ENCODE data around the gene DGKI. TPM values are rescaled to one million over a fixed set of nuclear protein-coding genes. Genes with fewer than 3 reads are reported as not detected.

The DGKI gene
- total and polyA plus RNA-seq, 2 of the 13 experiments (the other 11 are each of a cell fraction or from before 2014, with no cell fraction given), result 0.09 to 0.17 TPM

- no TSS peak for BruUV-seq (replicated peaks)
- intact Hi-C loops (cut with micrococcal nuclease; ENCODE audit: unreplicated experiment), result no loop called here
- Histone ChIP-seq H4K20me1 (ENCODE audit: insufficient read depth, low read length) (no peaks in the 10 kb centered on the region), H3K79me2 (ENCODE audit: insufficient read depth, low read length) (no peaks in the 10 kb centered on the region), H3K4me3 (replicated peaks in 1 of 3; ENCODE audit: insufficient read depth in 1 of 3, low read depth in 2 of 3, low read length in 3 of 3) (no peak overlapping the region), H3K9ac (ENCODE audit: insufficient read depth, low read depth, low read length) (no peak overlapping the region), H3K27ac (ENCODE audit: extremely low read length, insufficient read depth, low read length) (no peak overlapping the region), H3K36me3 (replicated peaks in 1 of 2; ENCODE audit: control insufficient read depth in 1 of 2, insufficient read depth in 2 of 2, low read length in 2 of 2) (no peaks in the 10 kb centered on the region), H2AFZ (ENCODE audit: low read length) (no peak overlapping the region), H3K4me2 (ENCODE audit: low read depth, low read length) (no peak overlapping the region), H3K4me1 (ENCODE audit: insufficient read depth, low read length) (no peaks in the 10 kb centered on the region), H3K9me3 (ENCODE audit: low read length) (no peaks in the 10 kb centered on the region), H3K27me3 (ENCODE audit: control insufficient read depth in 1 of 2, insufficient read depth in 2 of 2, low read length in 2 of 2) (peaks cover 2 to 48% of the 10 kb centered on the region in 2 experiments; a peak in 3 of 5 replicates)
- no peak for FAIRE-seq
- WGBS (ENCODE audit: low lambda C conversion rate), result 33% methylated on average over 6 of the region's 6 CpGs
- in situ Hi-C loops (cut with HindIII; ENCODE audit: extremely low pct_ligation_motif_present, low pct_unique_long_range_greater_than_20kb), result no loop called here
- CTCF ChIA-PET (ENCODE audit: low intra/inter-chr PET ratio, low total read pairs), result no interaction called here
- TF ChIP-seq ZFP36L1 (CRISPR knock-in tag; IDR thresholded peaks at IDR 0.05), result no peak
- TF ChIP-seq TGIF2 (CRISPR knock-in tag; IDR thresholded peaks at IDR 0.05), result no peak
- TF ChIP-seq MAFG (CRISPR knock-in tag; IDR thresholded peaks at IDR 0.05), result no peak
- no peak for TF ChIP-seq PRPF4 (IDR thresholded peaks at IDR 0.05; ENCODE audit: low read depth, low read length, poor library complexity, severe bottlenecking)
- no peak for TF ChIP-seq ZNF17 (CRISPR knock-in tag; IDR thresholded peaks at IDR 0.05)
- no peak for TF ChIP-seq SP1 (IDR thresholded peaks at IDR 0.05)
- TF ChIP-seq SP1 (CRISPR knock-in tag; IDR thresholded peaks at IDR 0.05), result no peak
- TF ChIP-seq, protein P1, sequence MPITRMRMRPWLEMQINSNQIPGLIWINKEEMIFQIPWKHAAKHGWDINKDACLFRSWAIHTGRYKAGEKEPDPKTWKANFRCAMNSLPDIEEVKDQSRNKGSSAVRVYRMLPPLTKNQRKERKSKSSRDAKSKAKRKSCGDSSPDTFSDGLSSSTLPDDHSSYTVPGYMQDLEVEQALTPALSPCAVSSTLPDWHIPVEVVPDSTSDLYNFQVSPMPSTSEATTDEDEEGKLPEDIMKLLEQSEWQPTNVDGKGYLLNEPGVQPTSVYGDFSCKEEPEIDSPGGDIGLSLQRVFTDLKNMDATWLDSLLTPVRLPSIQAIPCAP (CRISPR knock-in tag; IDR thresholded peaks at IDR 0.05; ENCODE audit: low read depth), result no peak
- TF ChIP-seq NR2C2 (CRISPR knock-in tag; IDR thresholded peaks at IDR 0.05; ENCODE audit: borderline replicate concordance), result no peak
- TF ChIP-seq POLR2AphosphoS2 (IDR thresholded peaks at IDR 0.05; ENCODE audit: low read depth, low read length), result no peak
- TF ChIP-seq ATF7 (IDR thresholded peaks at IDR 0.05), result no peak
- no peak for TF ChIP-seq ATF7 (CRISPR knock-in tag; IDR thresholded peaks at IDR 0.05)
- no peak for TF ChIP-seq FOXJ3 (CRISPR knock-in tag; IDR thresholded peaks at IDR 0.05; ENCODE audit: borderline replicate concordance)
- TF ChIP-seq TEAD3 (CRISPR knock-in tag; optimal IDR thresholded peaks at IDR 0.05; ENCODE audit: borderline replicate concordance), result no peak
- TF ChIP-seq ZFY (CRISPR knock-in tag; IDR thresholded peaks at IDR 0.05), result no peak
- TF ChIP-seq ZNF510 (CRISPR knock-in tag; IDR thresholded peaks at IDR 0.05; ENCODE audit: low read depth), result no peak
- TF ChIP-seq ZNF713 (CRISPR knock-in tag; IDR thresholded peaks at IDR 0.05), result no peak
- TF ChIP-seq POGZ (CRISPR knock-in tag; IDR thresholded peaks at IDR 0.05), result no peak
- TF ChIP-seq ZBTB7A (CRISPR knock-in tag; IDR thresholded peaks at IDR 0.05), result no peak
- no peak for DNase-seq (ENCODE audit: low spot score)
- no peak for ATAC-seq
- POLR2A ChIA-PET, result no interaction called here
These were observed 95.3 kb downstream of the DGKI start for GRCh38 chr7:137751361-137752009.
